ENCODE results near the gene OR4F6. TPM values are rescaled to one million over a fixed set of nuclear protein-coding genes. Genes with fewer than 3 reads are reported as not detected.

The OR4F6 gene
- total RNA-seq, 2 experiments from 2014 or later = not detected

DNA sequence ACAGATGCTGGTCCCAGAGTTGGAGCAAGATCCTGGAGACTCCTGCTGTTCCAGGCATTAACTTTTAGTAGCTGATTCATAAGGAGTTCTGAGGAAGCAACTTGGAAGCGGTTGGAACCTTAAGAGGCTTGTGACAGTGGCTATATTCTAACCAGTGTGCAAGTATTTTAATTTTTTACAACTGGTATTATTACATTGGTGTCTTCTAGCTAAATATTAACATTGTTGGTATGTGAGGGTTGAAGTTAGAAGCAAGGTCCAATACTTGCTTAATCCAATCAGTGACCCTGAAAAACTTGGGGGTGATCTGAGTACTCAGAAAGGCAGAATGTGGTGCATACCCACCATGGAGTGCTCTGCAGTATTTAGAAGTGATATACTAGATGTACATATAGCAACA, 7.1 kb downstream of the OR4F6 start:
- H3K27ac Mint-ChIP-seq = no peak overlapping the region
- peaks cover 8% of the 10 kb centered on the region for H3K27me3 Mint-ChIP-seq
- DNase-seq = no peak
- H3K4me3 Mint-ChIP-seq = no peak overlapping the region
- no peaks in the 10 kb centered on the region for H3K4me1 Mint-ChIP-seq
- POLR2A ChIA-PET = no interaction called here
- no peaks in the 10 kb centered on the region for H3K9me3 Mint-ChIP-seq
- H3K36me3 Mint-ChIP-seq (ENCODE audit: low read depth) = no peaks in the 10 kb centered on the region
- CTCF ChIA-PET = no interaction called here

DNA sequence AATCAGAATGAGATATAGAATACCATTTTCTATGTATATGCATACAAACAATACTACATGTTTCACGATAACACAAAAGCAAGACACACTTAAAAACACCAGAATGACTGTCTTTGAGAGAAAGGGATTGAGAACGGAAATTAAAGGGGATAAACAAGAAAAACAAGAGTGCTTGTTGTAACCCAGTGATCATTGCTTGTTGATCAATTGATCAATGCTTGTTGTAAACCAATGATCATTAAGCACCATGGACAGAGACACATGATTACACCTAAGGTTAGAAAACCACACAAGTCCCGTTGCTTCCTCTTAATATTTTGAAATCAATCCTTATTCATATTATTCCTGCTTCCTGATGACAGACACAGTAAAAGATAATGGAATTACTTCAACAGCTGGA, 7.6 kb downstream of the OR4F6 start:
- Mint-ChIP-seq H3K4me3 (no peak overlapping the region), H3K4me1 (no peaks in the 10 kb centered on the region), H3K36me3 (ENCODE audit: low read depth) (no peaks in the 10 kb centered on the region), H3K27me3 (peaks cover 8% of the 10 kb centered on the region), H3K27ac (no peak overlapping the region), H3K9me3 (no peaks in the 10 kb centered on the region)
- CTCF ChIA-PET = no interaction called here
- POLR2A ChIA-PET = no interaction called here
- DNase-seq = no peak

- no peaks in the 10 kb centered on the region for H3K4me1 Mint-ChIP-seq
- peaks cover 10% of the 10 kb centered on the region for H3K27me3 Mint-ChIP-seq
- ChIA-PET POLR2A (no interaction called here), CTCF (no interaction called here)
- no peak within 1 kb of the TSS for H3K4me3 Mint-ChIP-seq
- no peak for DNase-seq
- no peak within 1 kb of the TSS for H3K27ac Mint-ChIP-seq
- no peaks in the 10 kb centered on the region for H3K9me3 Mint-ChIP-seq
- H3K36me3 Mint-ChIP-seq (ENCODE audit: low read depth) = no peaks in the 10 kb centered on the region
Observed at GRCh38 chr15:101811902-101812301, 8.6 kb downstream of the OR4F6 start, which contains the start of gene OR4F15. Gene OR4F15 (plus strand): TSS chr15:101812202. CDS start chr15:101818187, 5,985 bp downstream.

- H3K36me3 Mint-ChIP-seq (ENCODE audit: low read depth) = no peaks in the 10 kb centered on the region
- ChIA-PET POLR2A (no interaction called here), CTCF (interaction anchor here (0.7 kb wide), 1 partner anchor 16 kb away, joined by 3 read pairs; no protein-coding TSS in a partner anchor)
- H3K9me3 Mint-ChIP-seq = no peaks in the 10 kb centered on the region
- H3K4me3 Mint-ChIP-seq = no peak overlapping the region
- no peaks in the 10 kb centered on the region for H3K4me1 Mint-ChIP-seq
- H3K27ac Mint-ChIP-seq = no peak overlapping the region
- DNase-seq = no peak
- peaks cover 10% of the 10 kb centered on the region for H3K27me3 Mint-ChIP-seq
Observed at GRCh38 chr15:101813803-101814534, 10.7 kb downstream of the OR4F6 start.

DNA sequence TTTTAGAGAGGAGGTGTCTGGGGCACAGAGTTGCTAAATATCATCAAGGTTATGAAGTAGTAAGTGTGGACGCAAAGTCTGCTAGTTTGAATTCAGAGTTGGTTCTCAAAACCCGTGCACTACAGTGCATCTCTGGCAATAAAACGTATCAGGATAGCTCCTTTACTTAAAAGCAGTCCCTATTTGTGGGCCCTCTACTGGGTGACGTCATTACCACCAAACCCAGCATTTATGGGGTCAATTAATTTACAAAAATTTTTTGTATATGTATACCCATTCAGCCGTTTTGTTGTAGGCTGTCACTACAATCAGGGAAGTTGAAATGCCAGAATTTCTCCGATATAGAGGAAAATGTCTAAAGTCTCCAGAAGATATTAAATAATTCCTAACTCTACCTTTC, 17.5 kb downstream of the OR4F6 start:
- Mint-ChIP-seq H3K36me3 (ENCODE audit: low read depth) (no peaks in the 10 kb centered on the region), H3K27ac (no peak overlapping the region)
- POLR2A ChIA-PET = no interaction called here

DNA sequence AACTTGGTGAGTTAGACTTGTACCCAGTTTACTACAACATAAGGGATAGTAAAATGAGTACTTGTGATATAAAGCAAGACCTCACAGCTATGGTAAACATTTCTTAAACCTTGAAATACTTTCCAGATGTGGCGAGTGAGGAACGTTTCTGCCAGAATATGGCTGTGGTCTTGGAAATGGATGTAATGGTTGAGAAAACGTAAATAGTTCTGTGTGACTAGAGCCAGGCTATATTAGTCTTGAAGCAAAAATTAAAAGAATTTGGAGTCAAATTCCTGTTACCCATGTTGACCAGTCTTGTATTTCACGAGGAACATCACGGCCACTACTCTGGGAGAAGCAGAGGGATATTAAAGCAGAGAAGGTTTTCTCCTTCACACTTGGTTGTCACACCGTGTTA, 23.9 kb downstream of the OR4F6 start:
- Mint-ChIP-seq H3K27ac (no peak overlapping the region), H3K36me3 (ENCODE audit: low read depth) (no peaks in the 10 kb centered on the region), H3K4me1 (no peaks in the 10 kb centered on the region), H3K27me3 (peaks cover 12% of the 10 kb centered on the region), H3K4me3 (no peak overlapping the region), H3K9me3 (no peaks in the 10 kb centered on the region)
- POLR2A ChIA-PET = no interaction called here
- CTCF ChIA-PET = no interaction called here
- no peak for DNase-seq

More for the DNA sequence above, 17.5 kb downstream of the OR4F6 start:
- H3K4me3 Mint-ChIP-seq = no peak overlapping the region
- H3K4me1 Mint-ChIP-seq = no peaks in the 10 kb centered on the region
- CTCF ChIA-PET = no interaction called here
- H3K27me3 Mint-ChIP-seq = peaks cover 8% of the 10 kb centered on the region
- no peaks in the 10 kb centered on the region for H3K9me3 Mint-ChIP-seq
- DNase-seq = no peak

DNA sequence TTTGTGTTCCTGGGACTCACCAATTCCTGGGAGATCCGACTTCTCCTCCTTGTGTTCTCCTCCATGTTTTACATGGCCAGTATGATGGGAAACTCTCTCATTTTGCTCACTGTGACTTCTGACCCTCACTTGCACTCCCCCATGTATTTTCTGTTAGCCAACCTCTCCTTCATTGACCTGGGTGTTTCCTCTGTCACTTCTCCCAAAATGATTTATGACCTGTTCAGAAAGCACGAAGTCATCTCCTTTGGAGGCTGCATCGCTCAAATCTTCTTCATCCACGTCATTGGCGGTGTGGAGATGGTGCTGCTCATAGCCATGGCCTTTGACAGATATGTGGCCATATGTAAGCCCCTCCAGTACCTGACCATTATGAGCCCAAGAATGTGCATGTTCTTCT, 25.5 kb downstream of the OR4F6 start:
- Mint-ChIP-seq H3K9me3 (no peaks in the 10 kb centered on the region), H3K4me3 (no peak overlapping the region), H3K27ac (no peak overlapping the region), H3K4me1 (no peaks in the 10 kb centered on the region), H3K27me3 (peaks cover 11% of the 10 kb centered on the region), H3K36me3 (ENCODE audit: low read depth) (no peaks in the 10 kb centered on the region)
- CTCF ChIA-PET = no interaction called here
- POLR2A ChIA-PET = no interaction called here
- DNase-seq = no peak

GRCh38 chr15:101841656-101842055, 38.3 kb downstream of the OR4F6 start:
- ChIA-PET CTCF (no interaction called here), POLR2A (no interaction called here)
- Mint-ChIP-seq H3K9me3 (no peaks in the 10 kb centered on the region), H3K4me3 (no peak overlapping the region), H3K27me3 (peaks cover 11% of the 10 kb centered on the region), H3K27ac (no peak overlapping the region), H3K36me3 (ENCODE audit: low read depth) (no peaks in the 10 kb centered on the region), H3K4me1 (no peaks in the 10 kb centered on the region)
- no peak for DNase-seq

GRCh38 chr15:101844916-101845315, 41.6 kb downstream of the OR4F6 start:
- no peak overlapping the region for H3K27ac Mint-ChIP-seq
- no peaks in the 10 kb centered on the region for H3K4me1 Mint-ChIP-seq
- H3K27me3 Mint-ChIP-seq = peaks cover 18% of the 10 kb centered on the region
- H3K9me3 Mint-ChIP-seq = no peaks in the 10 kb centered on the region
- no peak overlapping the region for H3K4me3 Mint-ChIP-seq
- POLR2A ChIA-PET = no interaction called here
- no peaks in the 10 kb centered on the region for H3K36me3 Mint-ChIP-seq (ENCODE audit: low read depth)
- DNase-seq = no peak
- CTCF ChIA-PET = interaction anchor here (0.6 kb wide), 1 partner anchor 2000 kb away, joined by 3 read pairs; no protein-coding TSS in a partner anchor

DNA sequence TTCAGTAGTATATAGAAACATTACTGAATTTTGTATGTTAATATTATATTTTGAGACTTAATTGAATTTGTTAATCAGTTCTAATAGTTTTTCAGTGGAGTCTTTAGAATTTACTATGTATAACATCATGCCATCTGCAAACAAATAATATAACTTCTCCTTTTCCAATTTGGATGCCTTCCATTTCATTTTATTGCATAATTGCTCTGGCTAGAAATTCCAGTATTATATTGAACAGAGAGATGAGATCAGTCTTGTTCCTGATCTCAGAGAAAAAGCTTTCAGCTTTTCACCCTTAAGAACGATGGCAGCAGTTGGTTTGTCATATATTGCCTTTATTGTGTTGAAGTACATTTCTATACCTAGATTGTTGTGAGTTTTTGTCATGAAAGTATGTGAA, 49.0 kb downstream of the OR4F6 start:
- Mint-ChIP-seq H3K27ac (no peak overlapping the region), H3K27me3 (peaks cover 26% of the 10 kb centered on the region), H3K36me3 (ENCODE audit: low read depth) (no peaks in the 10 kb centered on the region), H3K4me3 (no peak overlapping the region), H3K9me3 (no peaks in the 10 kb centered on the region), H3K4me1 (no peaks in the 10 kb centered on the region)
- DNase-seq = no peak
- POLR2A ChIA-PET = no interaction called here
- CTCF ChIA-PET = no interaction called here

Other genes starting within 250 kb of the OR4F6 start
- 10 to 100 TPM; 43.5 to 54.8 TPM for gene TM2D3, start 151.1 kb upstream of the OR4F6 start, total RNA-seq
- 10 to 100 TPM; 11.8 to 14.3 TPM for gene TARS3, start 79.0 kb upstream of the OR4F6 start, total RNA-seq
- gene OR4F15, start 8.7 kb downstream of the OR4F6 start, total RNA-seq = not detected

Measured in activated CD4-positive, alpha-beta T cell treated with anti-CD3 and anti-CD28 coated beads, Interleukin-2, amount 10 ng/mL, durations not matched to agents 7 days and 5 days (primary cell).